ENCODE measurements around the gene VWF. TPM values are rescaled to one million over a fixed set of nuclear protein-coding genes. Genes with fewer than 3 reads are reported as not detected.

VWF gene
- total RNA-seq, 1 experiment from 2014 or later: 0.37 TPM

DNA sequence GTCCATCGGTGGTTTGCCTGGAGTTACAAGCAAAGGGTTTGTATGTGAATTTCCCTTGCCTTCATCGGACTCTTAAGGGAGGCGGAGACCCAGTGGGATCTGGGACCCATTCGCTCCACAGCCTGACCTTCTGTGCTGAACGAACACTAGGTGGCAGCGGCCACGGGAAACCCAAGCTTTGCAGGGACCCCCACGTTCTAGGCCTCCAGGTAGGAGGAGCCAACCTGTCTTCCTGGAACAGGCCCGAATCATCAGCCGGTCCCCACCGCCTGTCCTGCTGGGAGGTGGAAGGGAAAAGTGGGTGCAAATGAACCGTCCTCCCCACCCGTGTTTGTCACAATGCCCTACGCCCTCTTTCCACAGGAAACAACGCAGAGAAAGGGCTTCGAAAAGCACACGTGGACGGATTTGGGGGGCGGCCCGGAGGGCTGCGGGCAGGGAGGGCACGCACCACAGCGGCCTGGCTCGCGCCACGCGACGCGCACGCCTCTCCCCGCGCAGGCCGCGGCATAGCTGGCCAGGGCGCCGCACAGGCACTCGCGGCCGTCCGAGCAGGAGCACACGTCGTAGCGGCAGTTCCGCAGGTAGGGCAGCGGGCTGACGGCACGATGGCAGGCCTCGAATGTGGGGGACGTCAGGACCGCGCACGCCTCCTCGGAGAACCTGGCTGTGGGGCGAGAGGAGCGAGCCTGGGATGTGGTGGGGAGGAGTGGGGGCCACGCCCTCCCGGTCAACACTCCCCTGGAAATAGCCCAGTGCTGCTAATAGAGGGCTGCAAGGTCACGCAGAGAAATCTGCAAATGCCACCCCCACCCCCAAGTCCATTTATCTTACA lies 67.8 kb downstream of the VWF start:
- in situ Hi-C loops (cut with HindIII; ENCODE audit: low pct_unique_long_range_greater_than_20kb, low sequenced_read_pairs): no loop called here
- peak; percentile 33 for DNase-seq (ENCODE audit: low read depth, low spot score)

DNA sequence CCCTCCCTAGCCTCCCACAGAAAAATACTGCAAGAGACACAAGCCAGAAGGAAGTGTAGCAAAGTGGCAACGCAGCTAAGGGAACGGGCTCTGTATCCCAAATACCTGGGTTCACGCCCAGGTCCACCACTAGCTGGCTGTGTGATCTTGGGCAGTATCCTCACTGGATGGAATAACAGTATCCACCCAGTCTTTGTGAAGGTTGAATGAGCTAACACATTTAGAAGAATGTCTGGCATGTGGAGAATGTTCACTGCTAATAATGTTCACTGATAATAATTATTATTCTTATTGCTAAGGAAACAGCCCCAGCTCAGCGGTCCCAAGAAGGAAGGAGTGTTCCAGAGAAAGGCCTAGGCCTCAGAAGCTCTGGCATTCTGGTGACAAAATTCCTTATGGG lies 70.9 kb downstream of the VWF start:
- in situ Hi-C loops (cut with HindIII; ENCODE audit: low pct_unique_long_range_greater_than_20kb, low sequenced_read_pairs): no loop called here
- DNase-seq (ENCODE audit: low read depth, low spot score): no peak

DNA sequence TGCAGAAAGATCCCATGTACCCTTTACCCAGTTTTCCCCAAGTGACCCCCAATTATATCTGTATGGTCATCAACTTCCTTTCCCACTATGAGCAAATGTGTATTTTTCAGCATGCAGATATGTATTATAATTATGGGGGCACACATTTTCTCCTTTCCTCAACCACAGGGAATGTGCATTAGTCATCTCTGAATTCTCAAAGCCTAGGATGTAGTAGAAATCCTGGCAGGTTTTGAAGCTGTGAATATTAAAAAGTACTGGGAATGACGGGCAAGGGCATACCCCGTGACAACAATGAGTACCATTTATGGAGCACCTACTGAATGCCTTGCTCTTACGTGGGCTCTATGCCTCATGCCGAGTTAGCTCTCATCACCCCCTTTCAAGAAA lies 71.5 kb downstream of the VWF start:
- DNase-seq (ENCODE audit: low read depth, low spot score): no peak
- in situ Hi-C loops (cut with HindIII; ENCODE audit: low pct_unique_long_range_greater_than_20kb, low sequenced_read_pairs): no loop called here

DNA sequence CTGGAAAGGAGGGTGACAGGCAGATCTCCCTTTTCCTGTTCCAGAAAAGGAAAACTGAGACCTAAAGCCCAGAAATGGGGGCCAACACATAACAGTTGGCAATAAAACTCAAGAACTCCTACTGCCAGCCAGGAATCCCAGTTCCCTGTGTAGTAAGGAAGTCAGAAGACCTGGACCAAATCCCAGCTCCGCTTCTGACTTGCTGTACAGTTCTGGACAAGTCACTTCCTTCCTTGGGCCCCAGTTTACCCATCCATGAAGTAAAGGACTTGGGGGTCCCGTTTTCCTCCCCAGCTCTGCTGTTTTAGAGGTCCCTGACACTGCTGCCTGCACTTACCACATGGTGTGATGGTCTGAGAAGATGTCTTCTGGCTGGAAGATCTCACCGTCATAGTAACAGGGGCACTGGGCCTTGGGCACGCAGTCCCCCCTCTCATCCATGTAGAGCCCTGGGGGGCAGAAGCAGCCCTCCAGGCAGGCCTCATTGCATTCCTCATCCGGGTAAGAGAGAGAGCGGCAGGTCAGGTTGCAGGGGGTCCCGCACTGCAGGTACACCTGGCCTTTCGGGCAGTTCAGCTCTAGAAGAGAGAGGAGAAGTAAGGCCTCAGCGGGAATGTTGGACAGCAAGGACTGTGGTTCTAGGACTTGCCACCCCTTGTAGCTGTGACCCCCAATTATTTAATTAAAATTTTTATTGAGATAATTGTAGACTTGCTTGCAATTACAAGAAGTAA lies 72.1 kb downstream of the VWF start:
- in situ Hi-C loops (cut with HindIII; ENCODE audit: low pct_unique_long_range_greater_than_20kb, low sequenced_read_pairs): no loop called here
- no peak for DNase-seq (ENCODE audit: low read depth, low spot score)

GRCh38 chr12:6049992-6050391 lies 74.5 kb downstream of the VWF start:
- DNase-seq (ENCODE audit: low read depth, low spot score): no peak
- in situ Hi-C loops (cut with HindIII; ENCODE audit: low pct_unique_long_range_greater_than_20kb, low sequenced_read_pairs): no loop called here

DNA sequence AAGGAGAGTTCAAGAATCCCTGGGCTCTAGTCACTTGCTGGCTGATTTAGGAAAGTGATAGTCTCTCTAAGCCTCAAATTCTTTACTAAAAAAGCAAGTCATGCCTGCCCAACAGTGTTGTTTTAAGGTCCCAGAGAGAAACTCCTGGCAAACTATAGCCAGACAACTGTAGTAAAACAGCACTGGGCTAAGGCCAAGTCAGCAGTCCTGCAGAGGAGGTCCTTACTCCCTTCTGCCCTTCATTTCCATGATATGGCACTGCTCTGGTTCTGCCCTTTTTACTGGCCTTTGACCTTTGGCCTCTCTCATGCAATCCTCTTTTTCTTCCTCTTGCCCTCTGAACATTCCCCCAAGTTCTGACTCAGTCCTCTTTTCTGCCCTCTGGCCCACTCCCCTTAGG lies 74.9 kb downstream of the VWF start:
- no peak for DNase-seq (ENCODE audit: low read depth, low spot score)
- in situ Hi-C loops (cut with HindIII; ENCODE audit: low pct_unique_long_range_greater_than_20kb, low sequenced_read_pairs): no loop called here

DNA sequence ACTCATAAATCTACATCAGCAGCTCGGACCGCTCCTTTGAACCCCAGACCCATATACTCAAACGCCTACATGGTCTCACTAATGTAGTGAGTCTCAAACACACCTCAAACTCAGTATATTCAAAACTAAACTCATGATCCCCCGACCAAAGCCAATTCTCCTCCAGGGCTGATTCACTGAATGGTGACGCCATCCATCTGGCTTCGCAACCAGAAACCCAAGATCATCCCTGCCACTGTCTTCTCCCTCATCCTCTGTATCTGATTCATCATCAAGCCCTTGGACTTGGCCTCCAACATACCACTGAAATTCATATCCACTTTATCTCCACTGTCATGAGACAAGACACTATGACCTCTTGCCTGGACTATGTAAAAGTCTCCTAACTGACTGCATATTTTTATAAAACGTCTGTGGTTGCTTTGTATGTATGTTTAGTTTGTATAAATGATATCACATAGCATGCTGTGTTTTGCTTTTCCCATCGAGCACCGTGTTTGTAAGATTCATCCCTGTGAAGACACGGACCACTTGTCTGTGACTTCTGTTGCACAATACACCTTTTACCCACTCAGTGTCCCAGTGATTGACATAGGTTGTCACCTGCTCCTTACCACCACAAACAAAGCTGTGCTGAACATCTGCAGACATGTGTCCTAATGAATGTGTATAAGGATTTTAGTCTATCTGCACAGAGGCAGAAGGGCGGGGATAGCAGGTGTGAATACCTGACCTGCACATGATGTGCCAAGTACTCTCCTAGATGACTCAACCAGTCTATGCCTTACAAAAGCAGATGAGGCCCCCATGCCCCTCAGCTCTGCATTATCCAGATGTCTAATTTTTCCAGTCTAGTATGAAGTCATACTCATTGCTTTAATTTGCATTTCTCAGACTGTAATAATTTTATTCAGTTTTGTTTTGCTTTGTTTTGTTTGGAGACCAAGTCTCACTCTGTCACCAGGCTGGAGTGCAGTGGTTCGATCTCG lies 76.9 kb downstream of the VWF start:
- in situ Hi-C loops (cut with HindIII; ENCODE audit: low pct_unique_long_range_greater_than_20kb, low sequenced_read_pairs): no loop called here
- DNase-seq (ENCODE audit: low read depth, low spot score): no peak

DNA sequence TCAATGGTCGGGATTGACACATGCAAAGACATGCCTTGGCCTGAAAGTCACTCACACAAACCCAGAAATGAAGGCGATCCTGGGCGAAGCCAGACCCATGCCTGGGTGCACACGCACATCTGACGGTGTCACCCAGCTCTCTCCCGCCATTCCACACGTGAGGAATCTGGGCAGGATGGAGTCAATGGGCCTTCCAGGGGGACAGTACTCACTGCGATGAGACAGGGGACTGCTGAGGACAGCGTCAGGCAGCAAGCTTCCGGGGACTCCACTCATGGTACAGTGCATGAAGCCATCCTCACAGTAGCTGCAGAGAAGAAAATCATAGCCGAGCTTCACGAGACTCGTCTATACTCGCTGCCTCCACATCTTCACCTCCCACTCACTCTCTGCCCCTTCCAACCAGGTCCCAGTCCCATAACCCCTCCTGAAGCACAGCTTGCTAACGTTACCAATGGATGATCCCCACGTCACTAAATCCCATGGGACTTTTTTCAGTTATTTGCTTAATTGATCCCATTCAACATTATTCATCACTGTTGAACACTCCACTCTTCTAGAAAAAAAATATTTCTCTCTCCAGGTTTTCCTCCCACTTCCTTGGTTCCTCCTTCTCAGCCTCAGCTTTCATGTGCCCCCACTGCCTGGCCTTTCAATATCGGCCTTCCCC lies 77.8 kb downstream of the VWF start:
- in situ Hi-C loops (cut with HindIII; ENCODE audit: low pct_unique_long_range_greater_than_20kb, low sequenced_read_pairs): no loop called here
- DNase-seq (ENCODE audit: low read depth, low spot score): no peak

DNA sequence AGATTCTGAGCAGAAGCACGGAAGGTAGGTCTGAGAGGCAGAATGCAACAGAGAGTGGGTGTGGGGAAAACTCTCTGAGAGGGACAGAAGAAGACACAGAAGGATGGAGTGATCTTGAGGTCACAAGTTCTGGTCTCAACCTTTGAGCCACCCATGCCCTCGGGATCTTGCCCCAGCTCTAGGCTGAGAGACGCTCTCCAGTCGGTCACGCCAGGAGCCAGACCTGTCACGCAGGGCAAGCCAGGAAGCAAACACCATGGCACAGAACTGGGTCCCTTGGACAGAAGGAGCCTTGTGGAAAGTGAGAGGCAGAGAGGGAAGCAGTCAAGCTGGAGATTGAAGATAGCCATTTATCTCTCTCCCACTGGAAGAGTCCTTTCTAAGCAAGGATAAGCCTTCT lies 79.0 kb downstream of the VWF start:
- in situ Hi-C loops (cut with HindIII; ENCODE audit: low pct_unique_long_range_greater_than_20kb, low sequenced_read_pairs): no loop called here
- DNase-seq (ENCODE audit: low read depth, low spot score): no peak

- DNase-seq (ENCODE audit: low read depth, low spot score): peak; percentile 61
- in situ Hi-C loops (cut with HindIII; ENCODE audit: low pct_unique_long_range_greater_than_20kb, low sequenced_read_pairs): no loop called here
These were observed 80.4 kb downstream of the VWF start for GRCh38 chr12:6044082-6044481.

DNA sequence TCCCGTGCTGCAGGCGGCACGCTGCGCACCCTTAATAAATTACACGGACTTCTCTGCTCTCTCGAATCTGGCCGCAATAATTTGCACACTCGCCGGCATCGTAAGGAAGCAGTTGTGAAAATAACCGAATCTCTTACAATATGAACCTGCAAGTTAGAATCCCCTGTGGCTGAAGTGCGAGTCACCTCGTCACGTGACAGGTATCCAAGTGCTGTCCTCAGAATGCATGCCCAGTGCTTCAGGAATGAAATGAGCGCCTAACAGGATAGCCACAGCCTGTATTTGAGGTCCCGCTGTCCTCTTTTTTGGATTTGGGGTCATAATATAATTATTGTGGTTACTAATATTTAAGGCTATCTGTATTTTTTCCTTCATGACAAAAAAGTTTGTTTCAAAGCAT lies 82.0 kb downstream of the VWF start:
- in situ Hi-C loops (cut with HindIII; ENCODE audit: low pct_unique_long_range_greater_than_20kb, low sequenced_read_pairs): no loop called here
- DNase-seq (ENCODE audit: low read depth, low spot score): no peak

- no peak for DNase-seq (ENCODE audit: low read depth, low spot score)
- in situ Hi-C loops (cut with HindIII; ENCODE audit: low pct_unique_long_range_greater_than_20kb, low sequenced_read_pairs): no loop called here
These were observed 82.6 kb downstream of the VWF start for GRCh38 chr12:6041891-6042290.

- DNase-seq (ENCODE audit: low read depth, low spot score): no peak
- in situ Hi-C loops (cut with HindIII; ENCODE audit: low pct_unique_long_range_greater_than_20kb, low sequenced_read_pairs): no loop called here
These were observed 83.7 kb downstream of the VWF start for GRCh38 chr12:6040815-6041214.

GRCh38 chr12:6039894-6040601 lies 84.4 kb downstream of the VWF start:
- DNase-seq (ENCODE audit: low read depth, low spot score): peak; percentile 78
- in situ Hi-C loops (cut with HindIII; ENCODE audit: low pct_unique_long_range_greater_than_20kb, low sequenced_read_pairs): no loop called here

- DNase-seq (ENCODE audit: low read depth, low spot score): peak; percentile 93
- in situ Hi-C loops (cut with HindIII; ENCODE audit: low pct_unique_long_range_greater_than_20kb, low sequenced_read_pairs): no loop called here
These were observed 86.3 kb downstream of the VWF start for GRCh38 chr12:6038160-6038559.

DNA sequence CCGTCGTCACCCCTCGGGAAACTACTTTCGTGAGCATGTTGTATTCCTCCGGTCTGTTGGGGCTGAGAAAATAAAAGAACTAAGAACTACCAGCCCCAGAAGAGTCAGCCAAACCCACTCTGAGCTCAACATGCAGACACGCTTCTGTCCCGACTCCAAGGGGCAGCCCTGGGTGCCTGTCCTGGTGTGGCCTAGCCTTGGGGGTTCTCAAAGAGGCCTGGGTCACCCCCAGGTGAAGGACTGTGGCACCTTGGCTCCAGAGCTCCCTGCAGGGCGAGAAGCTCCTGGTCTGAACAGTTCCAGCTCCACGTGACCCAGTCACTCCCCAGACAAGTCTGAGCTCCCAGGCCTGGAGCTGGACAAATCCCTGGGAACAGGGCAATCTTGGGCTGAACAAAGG lies 87.0 kb downstream of the VWF start:
- DNase-seq (ENCODE audit: low read depth, low spot score): no peak
- in situ Hi-C loops (cut with HindIII; ENCODE audit: low pct_unique_long_range_greater_than_20kb, low sequenced_read_pairs): no loop called here

- DNase-seq (ENCODE audit: low read depth, low spot score): no peak
- in situ Hi-C loops (cut with HindIII; ENCODE audit: low pct_unique_long_range_greater_than_20kb, low sequenced_read_pairs): no loop called here
These were observed 88.0 kb downstream of the VWF start for GRCh38 chr12:6036509-6036908.

All from SK-MEL-5 (cell line).